Measurements from ENCODE around the gene PLCB3. TPM values are rescaled to one million over a fixed set of nuclear protein-coding genes. Genes with fewer than 3 reads are reported as not detected.

Gene PLCB3
- polyA plus RNA-seq, 1 donor from 2014 or later: 2.1 TPM

- no peaks in the 10 kb centered on the region for H4K20me1 ChIP-seq (ENCODE audit: insufficient read depth)
Measured at GRCh38 chr11:64204080-64204440, 47.3 kb upstream of the PLCB3 start.

GRCh38 chr11:64204464-64204989 lies 46.8 kb upstream of the PLCB3 start:
- H3K9me3 ChIP-seq (ENCODE audit: low read length): no peaks in the 10 kb centered on the region
- no peak overlapping the region for H3K9ac ChIP-seq (ENCODE audit: low read length)
- peaks cover 6% of the 10 kb centered on the region for H3K36me3 ChIP-seq (ENCODE audit: insufficient read depth, low read length)
- no peaks in the 10 kb centered on the region for H3K79me2 ChIP-seq (replicated peaks; ENCODE audit: insufficient read depth, low read length)
- no peak overlapping the region for H2AFZ ChIP-seq (ENCODE audit: low read depth, low read length)
- no peak overlapping the region for H3K27ac ChIP-seq (ENCODE audit: low read length)
- H3F3A ChIP-seq (ENCODE audit: insufficient read depth, low read length, poor library complexity, severe bottlenecking): no peaks in the 10 kb centered on the region
- H3K9me2 ChIP-seq (ENCODE audit: insufficient read depth, low read length): no peaks in the 10 kb centered on the region
- no peaks in the 10 kb centered on the region for H4K20me1 ChIP-seq (ENCODE audit: insufficient read depth)
- no peaks in the 10 kb centered on the region for H3K27me3 ChIP-seq (ENCODE audit: insufficient read depth, low read depth, low read length)
- no peak overlapping the region for H3K4me3 ChIP-seq (ENCODE audit: low read length)
- H3K4me2 ChIP-seq (ENCODE audit: low read length): no peak overlapping the region
- TF ChIP-seq POLR2AphosphoS5 (IDR thresholded peaks at IDR 0.05): no peak
- no peak for TF ChIP-seq EZH2 (IDR thresholded peaks at IDR 0.05; ENCODE audit: borderline replicate concordance, insufficient read depth, low read length, poor library complexity, severe bottlenecking)
- TF ChIP-seq TAF1 (IDR thresholded peaks at IDR 0.05; ENCODE audit: low read depth): no peak
- TF ChIP-seq SMC3 (conservative IDR thresholded peaks at IDR 0.05; ENCODE audit: poor library complexity): peak; percentile 63
- TF ChIP-seq MXI1 (conservative IDR thresholded peaks at IDR 0.05; ENCODE audit: poor library complexity, severe bottlenecking): no peak
- peak; percentile 67 for TF ChIP-seq CTCF (IDR thresholded peaks at IDR 0.05; ENCODE audit: poor library complexity, severe bottlenecking)
- peak; percentile 70 for TF ChIP-seq RAD21 (conservative IDR thresholded peaks at IDR 0.05)

More at GRCh38 chr11:64204080-64204440, 47.3 kb upstream of the PLCB3 start:
- Histone ChIP-seq H3K4me3 (ENCODE audit: low read length) (no peak overlapping the region), H3K4me2 (ENCODE audit: low read length) (no peak overlapping the region), H3K27ac (ENCODE audit: low read length) (no peak overlapping the region), H3F3A (ENCODE audit: insufficient read depth, low read length, poor library complexity, severe bottlenecking) (no peaks in the 10 kb centered on the region), H3K9me3 (ENCODE audit: low read length) (no peaks in the 10 kb centered on the region), H2AFZ (ENCODE audit: low read depth, low read length) (no peak overlapping the region), H3K36me3 (ENCODE audit: insufficient read depth, low read length) (peaks cover 6% of the 10 kb centered on the region), H3K27me3 (ENCODE audit: insufficient read depth, low read depth, low read length) (no peaks in the 10 kb centered on the region), H3K9ac (ENCODE audit: low read length) (no peak overlapping the region), H3K9me2 (ENCODE audit: insufficient read depth, low read length) (no peaks in the 10 kb centered on the region), H3K79me2 (replicated peaks; ENCODE audit: insufficient read depth, low read length) (no peaks in the 10 kb centered on the region)
- TF ChIP-seq REST (IDR thresholded peaks at IDR 0.05; ENCODE audit: borderline replicate concordance): no peak
- TF ChIP-seq EZH2 (IDR thresholded peaks at IDR 0.05; ENCODE audit: borderline replicate concordance, insufficient read depth, low read length, poor library complexity, severe bottlenecking): no peak
- no peak for TF ChIP-seq CTCF (IDR thresholded peaks at IDR 0.05; ENCODE audit: poor library complexity, severe bottlenecking)
- no peak for TF ChIP-seq RAD21 (conservative IDR thresholded peaks at IDR 0.05)
- no peak for TF ChIP-seq EP300 (conservative IDR thresholded peaks at IDR 0.05; ENCODE audit: poor library complexity, severe bottlenecking)
- no peak for TF ChIP-seq POLR2AphosphoS5 (IDR thresholded peaks at IDR 0.05)
- TF ChIP-seq SMC3 (conservative IDR thresholded peaks at IDR 0.05; ENCODE audit: poor library complexity): no peak
- TF ChIP-seq MXI1 (conservative IDR thresholded peaks at IDR 0.05; ENCODE audit: poor library complexity, severe bottlenecking): no peak
- TF ChIP-seq TAF1 (IDR thresholded peaks at IDR 0.05; ENCODE audit: low read depth): no peak
